Measurements from ENCODE around the gene MSGN1. TPM values are rescaled to one million over a fixed set of nuclear protein-coding genes. Genes with fewer than 3 reads are reported as not detected.

The MSGN1 gene
- total RNA-seq, 1 experiment from 2014 or later: not detected

GRCh38 chr2:17858064-17858463 is 41.8 kb downstream of the MSGN1 start:
- Histone ChIP-seq H4K91ac (ENCODE audit: insufficient read length, low read depth, low read length) (no peak overlapping the region), H3K79me1 (ENCODE audit: insufficient read depth, low read depth, low read length, poor library complexity, severe bottlenecking) (no peaks in the 10 kb centered on the region), H3T11ph (ENCODE audit: low read length) (no peak overlapping the region), H2AFZ (ENCODE audit: low read length) (no peak overlapping the region), H3K27me3 (ENCODE audit: insufficient read depth, low read length) (no peaks in the 10 kb centered on the region), H3K23ac (ENCODE audit: insufficient read length, low read depth, low read length) (no peak overlapping the region), H4K5ac (ENCODE audit: insufficient read length, low read depth, low read length) (no peak overlapping the region), H2BK15ac (ENCODE audit: low read depth, low read length) (no peak overlapping the region), H2AK5ac (ENCODE audit: insufficient read length, low read length) (no peak overlapping the region), H2BK5ac (ENCODE audit: insufficient read length, low read length) (no peak overlapping the region), H3K9ac (ENCODE audit: extremely low read depth, insufficient read length, low read length) (no peak overlapping the region), H3K4me1 (ENCODE audit: insufficient read depth, low read length) (no peaks in the 10 kb centered on the region), H3K56ac (ENCODE audit: insufficient read length, low read depth, low read length) (no peak overlapping the region), H3K4ac (ENCODE audit: low read depth, low read length) (no peak overlapping the region), H2BK120ac (ENCODE audit: low read depth, low read length, poor library complexity, severe bottlenecking) (no peak overlapping the region), H3K18ac (ENCODE audit: insufficient read length, low read depth, low read length) (no peak overlapping the region), H3K23me2 (ENCODE audit: insufficient read length, low read depth, low read length, poor library complexity, severe bottlenecking) (no peaks in the 10 kb centered on the region), H2BK20ac (ENCODE audit: low read depth, low read length, poor library complexity, severe bottlenecking) (no peak overlapping the region), H3K27ac (ENCODE audit: insufficient read length, low read depth, low read length) (no peak overlapping the region), H3K14ac (ENCODE audit: insufficient read depth, low read length) (no peak overlapping the region), H3K9me3 (ENCODE audit: control insufficient read depth, low read depth, low read length) (no peaks in the 10 kb centered on the region), H2BK12ac (ENCODE audit: insufficient read length, low read depth, low read length) (no peak overlapping the region), H3K79me2 (ENCODE audit: insufficient read depth, low read length) (no peaks in the 10 kb centered on the region), H4K8ac (replicated peaks; ENCODE audit: insufficient read length, low read depth, low read length) (peak overlapping the region; percentile 60), H3K4me2 (ENCODE audit: insufficient read depth, insufficient read length, low read length) (no peak overlapping the region), H4K20me1 (ENCODE audit: control insufficient read depth, insufficient read depth, insufficient read length) (peaks cover 2% of the 10 kb centered on the region)
- TF ChIP-seq CTCF (conservative IDR thresholded peaks at IDR 0.05): no peak
- Mint-ChIP-seq H3K4me3 (no peak overlapping the region), H3K9me3 (no peaks in the 10 kb centered on the region), H3K36me3 (ENCODE audit: insufficient read depth in 1 of 3, low read depth in 3 of 3) (no peaks in the 10 kb centered on the region), H3K27ac (no peak overlapping the region), H3K27me3 (ENCODE audit: low read depth) (peaks cover 4% of the 10 kb centered on the region), H3K4me1 (peaks cover 5% of the 10 kb centered on the region in 2 experiments; a peak in 3 of 4 replicates)
- no peak for DNase-seq
- WGBS (ENCODE audit: extremely low coverage, insufficient read length, low lambda C conversion rate): no CpG with 5 or more reads among the region's 1 CpG

Measured in H9 (cell line).